Activated CD4-positive, alpha-beta T cell treated with anti-CD3 and anti-CD28 coated beads for 36 hours (primary cell): Measurements from ENCODE around the gene PIP4P1. TPM values are rescaled to one million over a fixed set of nuclear protein-coding genes. Genes with fewer than 3 reads are reported as not detected.

Source experiments
- ATAC-seq: fragments of 200-7000 bp; cut with Tn5 transposase; one replicate; pipeline ENCODE4 v1.10.0; 2021; ENCODE audit warnings: mild to moderate bottlenecking, moderate library complexity
- CTCF ChIA-PET: fragments of 350-600 bp; sonication (Branson Sonifier 250); formaldehyde crosslinking; loops from one replicate; lab custom pipeline; 2021; ENCODE audit warnings: antibody characterized with exemption; lab: Charles Lee
- POLR2A ChIA-PET: fragments of 350-600 bp; sonication (Branson Sonifier 250); formaldehyde crosslinking; loops from one replicate; lab custom pipeline; 2021; ENCODE audit warnings: antibody characterized with exemption, inconsistent platforms; lab: Charles Lee
- DNase-seq: peaks from one replicate; pipeline ENCODE4 v3.0.0-alpha.2; 2020
- H3K27ac Mint-ChIP-seq: one replicate; pipeline ENCODE4 v1.8.0; 2021; ENCODE audit warnings: mixed read lengths
- H3K27me3 Mint-ChIP-seq: one replicate; pipeline ENCODE4 v1.8.0; 2021; ENCODE audit warnings: mixed read lengths
- H3K36me3 Mint-ChIP-seq: one replicate; pipeline ENCODE4 v1.8.0; 2021; ENCODE audit warnings: low read depth, mixed read lengths
- H3K4me1 Mint-ChIP-seq: one replicate; pipeline ENCODE4 v1.8.0; 2021; ENCODE audit warnings: mixed read lengths
- H3K4me3 Mint-ChIP-seq: one replicate; pipeline ENCODE4 v1.8.0; 2021; ENCODE audit warnings: mild to moderate bottlenecking, moderate library complexity, mixed read lengths
- H3K9me3 Mint-ChIP-seq: one replicate; pipeline ENCODE4 v1.8.0; 2021; ENCODE audit warnings: low read depth, mixed read lengths
- intact Hi-C, 2 experiments: fragments of 100-400 bp; cut with DNase I in 1 of 2; cut with micrococcal nuclease in 1 of 2; formaldehyde crosslinking; loops; one replicate each; pipeline versions ENCODE4 v1.14.2 to v1.15.1; 2022 to 2024; cut with DNase I, micrococcal nuclease
- total RNA-seq, 2 experiments: library from RNA; stranded (reverse); gene quantifications; one replicate each; pipeline ENCODE4 v1.2.3, GENCODE V29; 2021

Gene PIP4P1
- total RNA-seq, 2 experiments from 2014 or later = 24.2 to 24.7 TPM

GRCh38 chr14:20493634-20494033 lies 32.4 kb upstream of the PIP4P1 start:
- POLR2A ChIA-PET = no interaction called here
- Mint-ChIP-seq H3K4me1 (peaks cover 61% of the 10 kb centered on the region), H3K27me3 (no peaks in the 10 kb centered on the region), H3K27ac (peak overlapping the region; percentile 38), H3K4me3 (no peak overlapping the region), H3K9me3 (no peaks in the 10 kb centered on the region), H3K36me3 (no peaks in the 10 kb centered on the region)
- no peak for DNase-seq
- no peak for ATAC-seq
- CTCF ChIA-PET = interaction anchor here (0.9 kb wide), 3 partner anchors 12 to 115 kb away, joined by 3 read pairs; no protein-coding TSS in a partner anchor
- intact Hi-C loops = loop anchor here (5.0 kb wide), 2 partner anchors 91 to 189 kb away; partner anchors contain the start of gene RNASE4 (in 1 of the 2)

- intact Hi-C loops = loop anchor here (5.0 kb wide), 2 partner anchors 90 to 190 kb away; partner anchors contain the start of gene RNASE4 (in 1 of the 2)
- H3K9me3 Mint-ChIP-seq = no peaks in the 10 kb centered on the region
- CTCF ChIA-PET = interaction anchor here (0.9 kb wide), 1 partner anchor 97 kb away, joined by 3 read pairs; no protein-coding TSS in a partner anchor
- ATAC-seq = no peak
- H3K4me3 Mint-ChIP-seq = no peak overlapping the region
- DNase-seq = no peak
- peaks cover 69% of the 10 kb centered on the region for H3K4me1 Mint-ChIP-seq
- POLR2A ChIA-PET = no interaction called here
- no peaks in the 10 kb centered on the region for H3K36me3 Mint-ChIP-seq
- H3K27ac Mint-ChIP-seq = no peak overlapping the region
- no peaks in the 10 kb centered on the region for H3K27me3 Mint-ChIP-seq
Observed at GRCh38 chr14:20492486-20492885, 31.3 kb upstream of the PIP4P1 start.

- no peaks in the 10 kb centered on the region for H3K36me3 Mint-ChIP-seq
- DNase-seq = no peak
- peaks cover 72% of the 10 kb centered on the region for H3K4me1 Mint-ChIP-seq
- ChIA-PET POLR2A (interaction anchor here (0.6 kb wide), 1 partner anchor 724 kb away, joined by 3 read pairs; no protein-coding TSS in a partner anchor), CTCF (interaction anchor here (1.0 kb wide), 1 partner anchor 123 kb away, joined by 5 read pairs; no protein-coding TSS in a partner anchor)
- H3K9me3 Mint-ChIP-seq = no peaks in the 10 kb centered on the region
- H3K27me3 Mint-ChIP-seq = no peaks in the 10 kb centered on the region
- ATAC-seq = no peak
- peak overlapping the region; percentile 17 for H3K27ac Mint-ChIP-seq
- intact Hi-C loops = loop anchor here (2.0 to 5.0 kb wide), 3 partner anchors 14 to 192 kb away; partner anchors contain the start of gene RNASE4 (in 1 of the 2)
- no peak overlapping the region for H3K4me3 Mint-ChIP-seq
Observed at GRCh38 chr14:20490563-20490962, 29.3 kb upstream of the PIP4P1 start.

- Mint-ChIP-seq H3K4me3 (peak overlapping the region; percentile 11), H3K9me3 (no peaks in the 10 kb centered on the region), H3K4me1 (peaks cover 64% of the 10 kb centered on the region), H3K36me3 (no peaks in the 10 kb centered on the region), H3K27me3 (no peaks in the 10 kb centered on the region), H3K27ac (peak overlapping the region; percentile 40)
- ATAC-seq (peak; percentile 73), DNase-seq (no peak)
- intact Hi-C loops = no loop called here
- CTCF ChIA-PET = interaction anchor here (0.6 to 1.6 kb wide), 4 partner anchors 24 to 124 kb away, joined by 3 to 5 read pairs (median 4); no protein-coding TSS in a partner anchor
- POLR2A ChIA-PET = interaction anchor here (0.6 to 0.8 kb wide), 2 partner anchors 9 to 120 kb away, joined by 3 to 4 read pairs; no protein-coding TSS in a partner anchor
Observed at GRCh38 chr14:20489093-20489994, 28.1 kb upstream of the PIP4P1 start.

GRCh38 chr14:20487396-20487725 lies 26.1 kb upstream of the PIP4P1 start:
- Mint-ChIP-seq H3K27ac (no peak overlapping the region), H3K4me1 (peaks cover 66% of the 10 kb centered on the region), H3K27me3 (no peaks in the 10 kb centered on the region), H3K4me3 (no peak overlapping the region), H3K36me3 (no peaks in the 10 kb centered on the region), H3K9me3 (no peaks in the 10 kb centered on the region)
- DNase-seq = no peak
- intact Hi-C loops = no loop called here
- ATAC-seq = no peak
- POLR2A ChIA-PET = interaction anchor here (0.7 kb wide), 1 partner anchor 767 kb away, joined by 3 read pairs; no protein-coding TSS in a partner anchor
- CTCF ChIA-PET = interaction anchor here (1.2 to 1.5 kb wide), 5 partner anchors 8 to 159 kb away, joined by 3 to 4 read pairs (median 3); no protein-coding TSS in a partner anchor

- ChIA-PET CTCF (interaction anchor here (1.2 to 1.5 kb wide), 4 partner anchors 8 to 159 kb away, joined by 3 to 4 read pairs (median 3); no protein-coding TSS in a partner anchor), POLR2A (interaction anchor here (0.7 kb wide), 1 partner anchor 767 kb away, joined by 3 read pairs; no protein-coding TSS in a partner anchor)
- intact Hi-C loops = no loop called here
- Mint-ChIP-seq H3K4me1 (peaks cover 68% of the 10 kb centered on the region), H3K27ac (peak overlapping the region; percentile 66), H3K9me3 (no peaks in the 10 kb centered on the region), H3K36me3 (no peaks in the 10 kb centered on the region), H3K4me3 (no peak overlapping the region), H3K27me3 (no peaks in the 10 kb centered on the region)
- DNase-seq (no peak), ATAC-seq (no peak)
Observed at GRCh38 chr14:20486684-20487395, 25.6 kb upstream of the PIP4P1 start.

- DNase-seq (no peak), ATAC-seq (no peak)
- Mint-ChIP-seq H3K4me3 (no peak overlapping the region), H3K36me3 (no peaks in the 10 kb centered on the region), H3K9me3 (no peaks in the 10 kb centered on the region), H3K27ac (no peak overlapping the region), H3K4me1 (peaks cover 62% of the 10 kb centered on the region), H3K27me3 (no peaks in the 10 kb centered on the region)
- ChIA-PET POLR2A (interaction anchor here (0.8 to 1.0 kb wide), 2 partner anchors 9 to 30 kb away, joined by 5 read pairs; partner anchors contain the start of gene APEX1), CTCF (interaction anchor here (0.8 to 1.5 kb wide), 2 partner anchors 8 to 485 kb away, joined by 3 to 4 read pairs; no protein-coding TSS in a partner anchor)
- intact Hi-C loops = no loop called here
Observed at GRCh38 chr14:20485900-20486299, 24.7 kb upstream of the PIP4P1 start.

- ATAC-seq = no peak
- CTCF ChIA-PET = interaction anchor here (1.1 to 1.4 kb wide), 5 partner anchors 9 to 67 kb away, joined by 3 to 6 read pairs (median 4); partner anchors contain the start of gene APEX1
- intact Hi-C loops = no loop called here
- H3K4me1 Mint-ChIP-seq = peaks cover 52% of the 10 kb centered on the region
- no peak for DNase-seq
- peaks cover 19% of the 10 kb centered on the region for H3K36me3 Mint-ChIP-seq
- no peak overlapping the region for H3K4me3 Mint-ChIP-seq
- no peak overlapping the region for H3K27ac Mint-ChIP-seq
- no peaks in the 10 kb centered on the region for H3K27me3 Mint-ChIP-seq
- H3K9me3 Mint-ChIP-seq = no peaks in the 10 kb centered on the region
- POLR2A ChIA-PET = interaction anchor here (0.7 to 0.8 kb wide), 2 partner anchors 18 to 139 kb away, joined by 3 read pairs; partner anchors contain the start of gene PARP2
Observed at GRCh38 chr14:20482382-20482781, 21.1 kb upstream of the PIP4P1 start.

GRCh38 chr14:20478894-20479293 lies 17.7 kb upstream of the PIP4P1 start:
- peaks cover 76% of the 10 kb centered on the region for H3K4me1 Mint-ChIP-seq
- intact Hi-C loops = no loop called here
- H3K36me3 Mint-ChIP-seq = peaks cover 54% of the 10 kb centered on the region
- no peaks in the 10 kb centered on the region for H3K9me3 Mint-ChIP-seq
- no peak overlapping the region for H3K4me3 Mint-ChIP-seq
- no peak overlapping the region for H3K27ac Mint-ChIP-seq
- no peak for DNase-seq
- no peak for ATAC-seq
- CTCF ChIA-PET = interaction anchor here (0.7 to 1.8 kb wide), 3 partner anchors 8 to 64 kb away, joined by 3 to 8 read pairs (median 4); partner anchors contain the start of gene PNP
- POLR2A ChIA-PET = interaction anchor here (1.3 to 2.7 kb wide), 3 partner anchors 9 to 23 kb away, joined by 7 to 10 read pairs (median 10); partner anchors contain the start of genes APEX1, PIP4P1 and PNP
- H3K27me3 Mint-ChIP-seq = no peaks in the 10 kb centered on the region

GRCh38 chr14:20477211-20477876 lies 16.1 kb upstream of the PIP4P1 start:
- Mint-ChIP-seq H3K27me3 (no peaks in the 10 kb centered on the region), H3K36me3 (peaks cover 66% of the 10 kb centered on the region)

More at GRCh38 chr14:20477211-20477876, 16.1 kb upstream of the PIP4P1 start:
- ChIA-PET CTCF (interaction anchor here (0.7 to 1.2 kb wide), 3 partner anchors 9 to 134 kb away, joined by 3 to 4 read pairs (median 3); partner anchors contain the start of gene PARP2), POLR2A (interaction anchor here (0.8 to 2.3 kb wide), 4 partner anchors 8 to 22 kb away, joined by 3 to 8 read pairs (median 6); partner anchors contain the start of genes APEX1 and PIP4P1)
- intact Hi-C loops = loop anchor here in 1 of 2 experiments (2.0 kb wide), 1 partner anchor 13 kb away; no protein-coding TSS in a partner anchor
- Mint-ChIP-seq H3K4me3 (peak overlapping the region; percentile 28), H3K4me1 (peaks cover 76% of the 10 kb centered on the region), H3K27ac (peak overlapping the region; percentile 90), H3K9me3 (no peaks in the 10 kb centered on the region)
- DNase-seq = peak; percentile 45
- peak; percentile 68 for ATAC-seq
